ENCODE results near the gene CXCR5.

DNA sequence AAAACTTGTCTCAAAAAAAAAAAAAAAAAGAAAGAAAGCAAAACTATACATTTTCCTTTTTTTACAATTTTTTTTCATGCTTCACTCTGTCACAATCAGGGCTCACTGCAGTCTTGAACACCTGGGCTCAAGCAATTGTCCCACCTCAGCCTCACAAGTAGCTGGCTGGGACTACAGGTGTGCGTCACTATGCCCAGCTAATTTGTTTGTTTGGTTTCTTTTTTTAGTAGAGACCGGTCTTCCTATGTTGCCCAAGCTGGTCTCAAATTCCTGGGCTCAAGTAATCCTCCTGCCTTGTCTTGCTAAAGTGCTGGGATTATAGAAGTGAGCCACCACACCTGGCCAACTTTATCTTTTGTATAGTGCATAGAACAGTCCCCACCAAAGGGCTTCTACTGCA, 15.0 kb upstream of the CXCR5 start:
- TF ChIP-seq, protein P1, sequence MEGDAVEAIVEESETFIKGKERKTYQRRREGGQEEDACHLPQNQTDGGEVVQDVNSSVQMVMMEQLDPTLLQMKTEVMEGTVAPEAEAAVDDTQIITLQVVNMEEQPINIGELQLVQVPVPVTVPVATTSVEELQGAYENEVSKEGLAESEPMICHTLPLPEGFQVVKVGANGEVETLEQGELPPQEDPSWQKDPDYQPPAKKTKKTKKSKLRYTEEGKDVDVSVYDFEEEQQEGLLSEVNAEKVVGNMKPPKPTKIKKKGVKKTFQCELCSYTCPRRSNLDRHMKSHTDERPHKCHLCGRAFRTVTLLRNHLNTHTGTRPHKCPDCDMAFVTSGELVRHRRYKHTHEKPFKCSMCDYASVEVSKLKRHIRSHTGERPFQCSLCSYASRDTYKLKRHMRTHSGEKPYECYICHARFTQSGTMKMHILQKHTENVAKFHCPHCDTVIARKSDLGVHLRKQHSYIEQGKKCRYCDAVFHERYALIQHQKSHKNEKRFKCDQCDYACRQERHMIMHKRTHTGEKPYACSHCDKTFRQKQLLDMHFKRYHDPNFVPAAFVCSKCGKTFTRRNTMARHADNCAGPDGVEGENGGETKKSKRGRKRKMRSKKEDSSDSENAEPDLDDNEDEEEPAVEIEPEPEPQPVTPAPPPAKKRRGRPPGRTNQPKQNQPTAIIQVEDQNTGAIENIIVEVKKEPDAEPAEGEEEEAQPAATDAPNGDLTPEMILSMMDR (IDR thresholded peaks at IDR 0.05) = no peak
- TF ChIP-seq EZH2 (IDR thresholded peaks at IDR 0.05; ENCODE audit: borderline replicate concordance, insufficient read depth, low read depth, low read length, poor library complexity, severe bottlenecking) = no peak
